Occipital lobe (tissue), 2 donors: Measurements from ENCODE around the gene CIT. TPM values are rescaled to one million over a fixed set of nuclear protein-coding genes. Genes with fewer than 3 reads are reported as not detected.
"Not testable (repeated sequence)": the region's sequence is repeated elsewhere in the genome, so short reads cannot be mapped to it uniquely, and the experiment has no call there.

Experiments
- DNase-seq: peaks from one replicate; lab custom pipeline; 2025; lab: John Stamatoyannopoulos, UW
- total RNA-seq: library from RNA; depleted of rRNA; stranded (reverse); fragments of >200 nt; gene quantifications from one replicate; pipeline ENCODE4 v1.2.3, GENCODE V29; 2014

Gene CIT, protein sequence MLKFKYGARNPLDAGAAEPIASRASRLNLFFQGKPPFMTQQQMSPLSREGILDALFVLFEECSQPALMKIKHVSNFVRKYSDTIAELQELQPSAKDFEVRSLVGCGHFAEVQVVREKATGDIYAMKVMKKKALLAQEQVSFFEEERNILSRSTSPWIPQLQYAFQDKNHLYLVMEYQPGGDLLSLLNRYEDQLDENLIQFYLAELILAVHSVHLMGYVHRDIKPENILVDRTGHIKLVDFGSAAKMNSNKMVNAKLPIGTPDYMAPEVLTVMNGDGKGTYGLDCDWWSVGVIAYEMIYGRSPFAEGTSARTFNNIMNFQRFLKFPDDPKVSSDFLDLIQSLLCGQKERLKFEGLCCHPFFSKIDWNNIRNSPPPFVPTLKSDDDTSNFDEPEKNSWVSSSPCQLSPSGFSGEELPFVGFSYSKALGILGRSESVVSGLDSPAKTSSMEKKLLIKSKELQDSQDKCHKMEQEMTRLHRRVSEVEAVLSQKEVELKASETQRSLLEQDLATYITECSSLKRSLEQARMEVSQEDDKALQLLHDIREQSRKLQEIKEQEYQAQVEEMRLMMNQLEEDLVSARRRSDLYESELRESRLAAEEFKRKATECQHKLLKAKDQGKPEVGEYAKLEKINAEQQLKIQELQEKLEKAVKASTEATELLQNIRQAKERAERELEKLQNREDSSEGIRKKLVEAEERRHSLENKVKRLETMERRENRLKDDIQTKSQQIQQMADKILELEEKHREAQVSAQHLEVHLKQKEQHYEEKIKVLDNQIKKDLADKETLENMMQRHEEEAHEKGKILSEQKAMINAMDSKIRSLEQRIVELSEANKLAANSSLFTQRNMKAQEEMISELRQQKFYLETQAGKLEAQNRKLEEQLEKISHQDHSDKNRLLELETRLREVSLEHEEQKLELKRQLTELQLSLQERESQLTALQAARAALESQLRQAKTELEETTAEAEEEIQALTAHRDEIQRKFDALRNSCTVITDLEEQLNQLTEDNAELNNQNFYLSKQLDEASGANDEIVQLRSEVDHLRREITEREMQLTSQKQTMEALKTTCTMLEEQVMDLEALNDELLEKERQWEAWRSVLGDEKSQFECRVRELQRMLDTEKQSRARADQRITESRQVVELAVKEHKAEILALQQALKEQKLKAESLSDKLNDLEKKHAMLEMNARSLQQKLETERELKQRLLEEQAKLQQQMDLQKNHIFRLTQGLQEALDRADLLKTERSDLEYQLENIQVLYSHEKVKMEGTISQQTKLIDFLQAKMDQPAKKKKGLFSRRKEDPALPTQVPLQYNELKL (N-terminal part only)
- total RNA-seq: 13.3 TPM

DNA sequence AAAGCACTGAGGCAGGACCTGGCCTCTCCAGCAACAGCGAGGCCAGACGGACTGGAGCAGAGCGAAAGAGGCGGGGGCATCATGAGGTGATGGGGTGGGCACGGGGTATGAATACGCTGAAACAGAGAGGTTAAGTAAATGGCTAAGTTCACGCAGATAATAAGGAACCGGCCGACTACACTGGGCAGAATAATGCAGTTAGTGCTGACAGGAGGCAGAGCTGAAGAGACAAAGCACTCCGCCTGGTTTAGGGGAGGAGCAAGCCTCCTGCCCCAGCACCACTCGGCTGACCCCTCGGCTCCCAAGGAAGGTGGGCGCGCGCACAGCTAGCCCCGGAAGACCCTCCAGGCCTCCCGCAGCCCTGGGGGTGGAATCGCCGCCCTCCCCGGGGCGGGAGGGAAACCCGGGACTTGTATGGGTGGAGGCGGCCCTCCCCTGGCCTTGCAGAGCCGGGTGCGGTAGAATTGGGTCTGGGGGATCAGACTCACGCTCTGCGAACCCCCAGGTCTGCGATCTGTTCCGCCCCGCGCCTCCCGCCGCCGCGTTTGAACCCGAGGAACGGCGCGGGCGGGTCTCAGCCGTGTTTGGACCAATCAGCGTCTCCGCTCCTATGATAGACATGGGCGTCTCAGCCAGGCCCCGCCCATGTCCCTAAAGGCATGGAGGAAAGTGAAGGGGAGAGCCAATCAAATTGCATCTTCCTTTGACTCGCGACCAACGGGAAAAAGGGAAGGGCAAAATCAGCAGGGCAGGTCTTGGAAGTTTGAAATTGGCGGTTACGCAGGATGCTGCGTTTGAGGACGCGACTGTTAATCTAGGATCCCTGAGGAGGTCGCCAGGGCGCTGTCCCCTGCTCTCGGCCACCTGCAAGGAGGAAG, at the start of gene CIT:
TSS of gene CIT (minus strand) at position 560 of the 878 bp plus-strand sequence. CDS start 1,152 bp downstream, outside the sequence.
- peak; percentile 87 for DNase-seq

DNA sequence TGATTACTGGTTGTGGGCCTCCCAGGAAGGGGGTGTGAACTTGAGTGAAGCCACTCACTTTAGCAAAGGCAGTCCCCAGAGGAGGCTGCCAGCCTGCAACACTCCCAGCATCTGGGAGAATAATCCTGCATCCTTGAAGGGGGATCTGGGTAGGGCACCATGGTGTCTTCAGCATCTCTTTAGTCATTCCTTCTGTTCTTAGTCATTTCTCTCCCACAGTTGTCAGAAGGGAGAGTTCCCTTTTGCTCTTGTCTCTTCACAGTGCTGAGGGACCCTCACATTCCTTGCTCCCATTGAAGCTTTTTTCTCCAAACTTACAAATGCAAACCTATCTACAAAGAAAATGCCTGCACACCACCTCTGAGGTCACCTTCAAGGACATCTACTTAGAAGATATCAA, 48.1 kb upstream of the CIT start:
- DNase-seq: no peak

DNA sequence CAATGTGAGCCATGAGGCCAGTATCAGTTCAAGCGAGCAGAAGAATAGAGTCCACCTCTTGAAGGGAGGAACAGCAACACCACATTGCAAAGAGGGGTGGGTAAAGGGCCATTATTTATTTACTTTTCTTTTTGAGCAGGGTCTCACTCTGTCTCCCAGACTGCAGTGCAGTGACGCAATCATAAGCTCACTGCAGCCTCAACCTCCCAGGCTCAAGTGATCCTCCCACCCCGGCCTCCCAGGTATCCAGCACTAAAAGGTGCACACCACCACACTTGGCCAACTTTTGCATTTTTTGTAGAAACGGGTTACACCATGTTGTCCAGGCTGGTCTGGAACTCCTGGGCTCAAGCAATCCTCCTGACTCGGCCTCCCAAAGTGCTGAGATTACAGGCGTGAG, 42.9 kb upstream of the CIT start:
- DNase-seq: no peak

DNA sequence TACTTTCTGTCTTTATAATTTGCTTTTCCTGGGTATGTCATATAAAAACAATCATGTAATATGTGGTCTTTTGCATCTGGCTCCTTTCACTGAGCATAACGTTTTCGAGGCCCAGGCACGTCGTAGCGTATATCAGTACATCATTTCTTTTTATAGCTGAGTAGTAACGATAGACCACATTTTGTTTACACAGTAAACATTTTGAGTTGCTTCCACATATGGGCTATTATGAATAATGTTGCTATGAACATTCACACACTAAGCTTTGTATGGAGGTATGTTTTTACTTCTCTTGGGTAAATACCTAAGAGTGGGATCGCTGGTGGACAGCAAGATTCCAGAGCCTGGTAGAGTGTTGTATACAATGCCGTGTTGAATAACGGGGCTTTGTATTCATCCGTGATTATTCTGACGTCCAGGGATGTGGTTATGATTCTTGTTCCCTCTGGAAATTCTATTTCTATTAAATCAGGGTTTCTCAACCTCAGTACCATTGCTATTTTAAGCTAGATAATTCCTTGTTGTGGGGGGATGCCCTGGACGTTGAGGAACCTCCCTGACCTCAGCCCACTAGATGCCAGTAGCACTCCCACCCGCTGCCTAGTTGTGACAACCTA, 38.9 kb upstream of the CIT start:
- no peak for DNase-seq

DNA sequence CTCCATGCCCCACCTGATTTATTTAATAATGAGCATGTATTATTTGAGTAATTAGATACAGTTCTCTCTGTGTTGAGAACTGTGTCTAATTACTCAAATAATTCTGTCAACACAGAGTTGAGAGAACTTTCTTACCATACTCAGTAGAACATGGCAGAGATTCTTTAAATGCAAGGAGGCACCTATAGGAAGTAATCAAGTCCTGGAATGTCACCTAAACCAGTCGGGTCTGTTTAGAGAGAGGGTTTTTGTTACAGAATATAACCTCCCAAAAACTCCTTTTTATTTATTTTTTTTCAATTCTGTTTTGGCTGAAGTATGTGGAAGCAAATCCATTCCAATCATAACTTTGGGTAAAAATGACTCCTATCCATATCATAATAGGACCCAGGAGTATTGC, 37.5 kb upstream of the CIT start:
- no peak for DNase-seq

DNA sequence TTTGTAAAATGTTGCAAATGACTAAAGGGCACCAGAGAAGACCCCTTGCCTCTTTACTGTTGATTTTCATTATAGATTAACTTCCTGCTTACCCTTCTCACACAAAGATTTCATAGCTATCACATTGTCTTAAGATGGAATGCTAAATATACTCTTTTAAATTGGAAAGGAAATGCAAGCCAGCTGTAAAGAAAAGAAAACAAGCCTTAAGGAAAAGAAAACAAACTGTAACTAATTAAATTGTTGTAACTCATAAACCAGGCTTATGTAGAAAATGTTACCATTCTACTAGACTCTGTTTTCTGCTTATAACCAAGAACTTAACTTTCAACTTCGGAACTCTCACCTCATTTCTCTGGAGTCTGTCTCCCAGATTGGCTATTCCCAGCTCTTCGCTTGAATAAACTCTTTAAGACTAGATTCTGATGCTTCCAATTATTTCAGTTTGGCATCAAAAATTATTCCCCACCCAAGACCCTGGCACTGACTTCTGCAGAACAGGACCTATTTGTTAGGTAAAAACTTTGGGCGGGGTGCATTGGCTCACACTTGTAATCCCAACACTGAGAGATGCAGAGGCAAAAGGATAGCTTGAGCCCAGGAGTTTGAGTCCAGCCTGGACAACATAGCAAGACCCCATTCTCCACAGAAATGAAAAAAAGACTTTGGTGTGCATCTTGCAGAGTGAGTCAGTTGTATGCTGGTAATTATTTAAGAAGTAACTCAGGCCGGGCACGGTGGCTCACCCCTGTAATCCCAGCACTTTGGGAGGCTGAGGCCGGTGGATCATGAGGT, 36.6 kb upstream of the CIT start:
- no peak for DNase-seq

DNA sequence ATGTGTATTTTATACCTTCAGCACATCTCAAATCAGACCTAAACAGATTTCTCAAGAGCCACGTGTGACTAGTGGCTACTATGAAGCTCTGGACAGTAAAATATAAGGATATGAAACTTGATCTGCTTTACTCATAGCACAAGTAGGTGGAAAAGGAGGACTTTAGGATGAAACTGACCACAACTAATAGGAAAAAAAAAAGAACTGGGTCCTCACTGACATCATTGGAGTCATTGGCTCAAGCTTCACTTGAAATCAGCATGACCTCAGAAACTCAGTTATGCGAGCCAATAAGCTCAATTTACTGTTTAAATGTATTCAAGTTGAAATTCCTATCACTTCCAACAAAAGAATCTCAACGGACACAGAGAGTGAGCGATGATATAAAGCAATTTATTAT, 34.1 kb upstream of the CIT start:
- no peak for DNase-seq

DNA sequence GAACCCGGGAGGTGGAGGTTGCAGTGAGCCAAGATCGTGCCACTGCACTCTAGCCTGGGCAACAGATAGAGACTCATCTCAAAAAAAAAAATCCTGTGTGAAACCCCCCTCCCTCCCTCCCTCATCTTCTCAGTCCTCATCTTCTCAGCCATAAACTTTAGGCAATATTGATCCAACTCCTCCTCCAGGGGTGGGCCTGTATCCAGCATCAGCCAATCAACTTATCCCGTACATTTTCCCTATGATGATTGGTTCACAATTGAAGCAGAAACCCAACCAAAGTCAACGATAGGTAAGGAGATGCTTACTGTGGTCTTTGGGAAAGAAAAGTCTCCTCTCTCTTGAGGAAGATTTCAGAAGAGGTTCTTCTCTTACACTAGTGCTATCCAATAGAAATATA, 33.5 kb upstream of the CIT start:
- no peak for DNase-seq

DNA sequence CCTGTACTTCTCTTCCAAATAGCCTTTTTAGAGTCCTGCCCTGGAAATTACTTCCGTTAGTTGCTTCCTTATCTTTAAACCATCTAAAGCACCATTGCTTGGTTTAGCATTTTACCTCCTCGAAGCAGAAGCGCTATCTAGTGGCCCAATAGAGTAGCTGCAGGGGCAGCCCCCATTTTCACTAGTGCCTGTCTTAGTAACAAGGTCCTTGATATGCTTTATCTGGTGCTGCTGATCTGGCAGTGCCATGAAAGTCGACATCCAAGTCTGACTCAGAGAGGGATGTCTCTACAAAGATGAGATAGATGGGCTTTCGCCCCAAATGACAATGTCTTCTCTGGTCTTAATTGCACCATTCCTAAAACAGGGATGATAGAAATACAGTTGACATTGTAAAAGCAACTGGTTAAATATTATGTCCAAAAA, 25.0 kb upstream of the CIT start:
- peak; percentile 38 for DNase-seq

DNA sequence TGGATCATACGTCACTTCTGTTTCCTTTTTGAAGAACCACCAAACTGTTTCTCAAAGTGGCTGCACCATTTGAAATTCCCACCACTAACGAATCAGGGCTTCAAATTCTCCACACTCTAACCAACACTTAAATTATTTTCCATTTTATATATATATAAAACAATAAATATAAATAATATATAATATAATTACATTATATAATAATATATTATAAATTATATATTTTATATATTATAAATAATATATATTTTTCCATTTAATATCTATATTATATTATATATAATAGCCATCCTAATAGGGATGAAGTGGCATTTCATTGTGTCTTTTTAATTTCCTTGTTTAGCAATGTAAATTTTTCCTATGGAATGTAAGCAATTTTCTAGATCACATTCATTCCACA, 24.6 kb upstream of the CIT start:
- DNase-seq: no peak

DNA sequence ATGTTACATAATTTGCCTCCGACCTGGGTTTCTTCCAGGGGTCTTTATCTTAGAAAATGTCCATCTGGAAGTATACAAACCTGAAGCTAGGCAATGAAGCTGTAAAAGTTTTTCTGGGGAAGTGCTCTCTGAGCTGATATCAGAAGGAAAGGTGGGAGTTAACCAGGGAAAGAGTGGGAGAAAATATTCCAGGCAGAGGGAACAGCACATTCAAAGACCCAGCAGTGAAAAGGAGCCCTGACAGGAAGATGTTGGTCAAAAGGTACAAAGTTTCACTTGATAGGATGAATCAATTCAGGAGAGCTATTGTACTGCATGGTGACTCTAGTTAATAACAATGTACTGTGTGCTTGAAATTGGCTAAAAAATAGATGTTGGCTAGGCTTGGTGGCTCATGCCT, 17.8 kb upstream of the CIT start:
- no peak for DNase-seq

DNA sequence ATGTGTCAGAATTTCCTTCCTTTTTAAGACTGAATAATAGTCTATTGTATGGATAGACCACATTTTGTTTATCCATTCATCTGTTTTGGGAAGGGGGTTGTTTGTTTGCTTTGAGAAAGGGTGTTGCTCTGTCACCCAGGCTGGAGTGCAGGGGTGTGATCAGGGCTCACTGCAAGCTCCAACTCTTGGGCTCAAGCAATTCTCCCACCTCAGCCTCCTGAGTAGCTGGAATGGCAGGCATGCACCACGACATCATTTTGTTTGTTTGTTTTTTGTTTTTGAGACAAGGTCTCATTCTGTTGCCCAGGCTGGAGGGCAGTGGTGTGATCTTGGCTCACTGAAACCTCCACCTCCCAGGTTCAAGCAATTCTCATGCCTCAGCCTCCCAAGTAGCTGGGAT, 15.5 kb upstream of the CIT start:
- not testable (repeated sequence) for DNase-seq

DNA sequence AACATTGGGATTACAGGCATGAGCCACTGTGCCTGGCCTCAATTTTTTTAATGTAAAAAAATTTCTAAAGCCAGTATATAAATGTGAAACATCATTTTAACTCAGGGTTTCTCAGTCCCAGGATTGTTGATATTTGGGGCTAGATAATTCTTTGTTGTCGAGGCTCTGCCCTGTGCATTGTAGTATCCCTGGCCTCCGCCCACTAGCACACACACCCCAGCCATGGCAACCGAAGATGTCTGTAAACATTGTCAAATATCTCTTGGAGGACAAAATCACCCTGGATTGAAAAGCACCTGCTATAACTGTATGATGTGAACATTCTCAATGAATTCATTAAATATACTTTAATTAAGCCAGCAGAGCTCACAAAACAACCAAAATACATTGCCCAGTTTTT, 8.4 kb upstream of the CIT start:
- no peak for DNase-seq

DNA sequence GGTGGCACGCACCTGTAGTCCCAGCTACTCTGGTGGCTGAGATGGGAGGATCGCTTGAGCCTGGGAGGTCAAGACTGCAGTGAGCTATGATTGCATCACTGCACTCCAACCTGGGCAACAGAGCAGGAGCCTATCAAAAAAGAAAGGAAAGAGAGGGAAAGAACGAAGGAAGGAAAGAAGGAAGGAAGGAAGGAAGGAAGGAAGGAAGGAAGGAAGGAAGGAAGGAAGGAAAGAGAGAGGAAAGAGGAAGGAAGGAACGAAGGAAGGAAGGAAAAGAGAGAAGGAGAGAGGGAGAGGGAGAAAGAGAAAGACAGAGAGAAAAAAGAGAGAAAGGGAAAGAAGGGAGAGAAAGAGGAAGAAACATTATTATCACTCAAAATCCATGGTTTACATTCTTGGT, 6.7 kb upstream of the CIT start:
- not testable (repeated sequence) for DNase-seq

DNA sequence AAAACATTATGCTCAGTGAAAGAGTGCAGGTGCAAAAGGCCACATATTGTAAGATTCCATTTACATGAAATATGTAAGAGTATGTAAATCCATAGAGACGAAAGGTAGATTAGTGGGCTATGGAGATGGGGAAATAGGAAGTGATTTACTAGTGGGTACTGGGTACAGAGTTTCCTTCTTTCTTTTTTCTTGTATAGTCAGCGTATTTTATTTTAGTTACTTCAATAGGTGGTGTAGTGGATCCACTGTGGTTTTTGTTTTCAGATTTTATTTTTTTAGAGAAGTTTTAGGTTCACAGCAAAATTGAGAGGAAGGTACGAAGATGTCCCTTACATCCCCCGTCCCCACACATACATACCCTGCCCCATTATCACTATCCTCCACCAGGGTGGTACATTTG, 6.1 kb upstream of the CIT start:
- DNase-seq: no peak

DNA sequence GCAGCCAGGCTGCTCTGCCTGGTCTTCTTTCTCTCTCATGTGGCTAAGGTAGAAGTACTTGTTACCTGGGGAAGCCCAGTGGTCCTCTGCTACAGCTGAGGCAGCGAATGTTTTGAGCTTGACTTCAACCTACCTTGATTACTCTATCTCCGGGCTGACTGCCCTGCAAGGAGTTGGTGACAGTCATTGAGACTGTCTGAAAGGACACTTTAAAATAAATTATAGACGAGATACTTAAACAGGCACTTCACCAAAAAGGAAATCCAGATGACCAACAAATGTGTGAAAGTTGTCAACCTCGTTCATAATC, 474 bp upstream of the CIT start:
- DNase-seq: no peak

DNA sequence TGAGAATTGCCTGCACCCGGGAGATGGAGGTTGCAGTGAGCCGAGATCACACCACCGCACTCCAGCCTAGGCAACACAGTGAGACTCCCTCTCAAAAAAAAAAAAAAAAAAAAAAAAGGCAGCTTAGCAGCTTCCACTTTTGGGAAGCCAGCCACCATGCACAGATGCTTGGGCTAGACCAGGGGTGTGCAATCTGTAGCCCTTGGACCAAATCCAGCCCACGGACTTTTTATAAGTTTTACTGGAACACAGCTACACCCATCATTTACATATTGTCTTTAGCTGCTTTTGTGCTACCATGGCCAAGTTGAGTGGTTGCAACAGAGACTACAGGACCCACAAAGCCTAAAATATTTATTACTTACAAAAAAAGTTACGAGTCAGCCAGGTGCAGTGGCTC, 6.7 kb downstream of the CIT start:
- no peak for DNase-seq

DNA sequence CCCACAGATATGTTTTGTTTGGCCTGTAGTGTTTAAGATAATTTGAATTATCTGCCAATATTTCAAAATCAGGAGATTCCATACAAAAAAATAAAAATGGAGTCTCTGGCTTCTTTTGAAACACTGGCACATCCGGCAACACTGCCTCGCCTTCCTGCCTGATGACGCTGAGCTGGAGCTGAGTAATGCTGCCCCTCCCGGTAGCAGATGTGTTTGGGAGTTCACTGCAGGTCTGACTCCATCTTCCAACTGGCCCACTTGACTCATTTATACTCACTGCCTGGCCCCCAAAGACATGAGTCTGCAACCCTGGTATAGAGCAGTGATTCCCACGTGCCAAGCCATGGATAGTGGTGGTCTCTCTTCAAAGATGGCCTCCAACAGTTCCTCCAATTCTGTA, 7.4 kb downstream of the CIT start:
- no peak for DNase-seq

DNA sequence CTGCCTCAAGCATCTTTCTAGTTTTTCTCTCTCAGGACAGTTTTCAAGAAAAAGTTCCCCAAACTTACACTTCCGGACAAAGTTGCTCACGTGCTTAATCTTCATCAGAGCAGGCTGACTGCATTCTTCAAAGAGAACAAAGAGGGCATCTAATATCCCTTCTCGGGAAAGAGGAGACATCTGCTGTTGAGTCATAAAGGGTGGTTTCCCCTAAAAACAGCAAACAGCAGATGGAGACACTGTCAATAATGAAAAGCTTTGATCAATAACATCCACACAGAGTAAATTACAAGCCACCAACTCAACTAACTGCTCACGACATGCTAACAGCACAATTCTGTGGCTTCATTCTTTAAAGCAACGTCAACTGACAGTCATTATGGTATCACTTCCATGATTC, 8.1 kb downstream of the CIT start:
- no peak for DNase-seq

DNA sequence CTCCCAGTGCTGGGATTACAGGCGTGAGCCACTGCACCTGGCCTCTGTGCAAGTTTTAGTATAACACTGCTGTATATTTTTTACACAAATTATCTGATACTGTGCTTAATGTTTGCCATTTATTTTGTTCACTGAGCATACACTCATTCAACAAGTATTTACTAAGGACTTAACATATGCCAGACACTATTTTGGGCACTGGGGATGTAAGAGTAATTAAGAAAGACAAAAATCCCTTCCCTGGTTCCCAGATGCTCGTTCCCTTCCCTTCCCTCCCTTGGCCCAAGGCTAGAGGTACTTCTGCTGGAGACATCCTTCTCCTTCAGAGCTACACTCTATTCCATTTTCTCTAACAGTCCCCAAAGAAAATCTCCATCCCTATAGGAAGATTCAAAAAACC, 12.5 kb downstream of the CIT start:
- no peak for DNase-seq
